HepG2 (cell line): ENCODE measurements around the gene EYA2. TPM values are rescaled to one million over a fixed set of nuclear protein-coding genes. Genes with fewer than 3 reads are reported as not detected.
A peak's percentile ranks its signal among the peaks of the same experiment; 100 is the strongest.

ENCODE experiments used
- BORCS8-MEF2B ChIP-seq: sonication (generic); formaldehyde crosslinking; IDR thresholded peaks from 2 replicates; pipeline ENCODE4 v1.8.0; 2022; ENCODE audit warnings: mild to moderate bottlenecking, missing genetic modification reagents
- FOXP4 ChIP-seq: sonication (generic); formaldehyde crosslinking; IDR thresholded peaks from 2 replicates; pipeline ENCODE4 v1.4.0; 2020; ENCODE audit warnings: missing genetic modification reagents
- KLF9 ChIP-seq: IDR thresholded peaks from 2 replicates; pipeline ENCODE4 v1.6.1; 2016; ENCODE audit warnings: low read depth
- MXI1 ChIP-seq: IDR thresholded peaks from 3 replicates; pipeline ENCODE4 v1.6.1; 2012; ENCODE audit warnings: low read depth, low read length, inconsistent platforms, borderline replicate concordance
- NFKBIZ ChIP-seq: IDR thresholded peaks from 2 replicates; pipeline ENCODE4 v1.6.1; 2018; ENCODE audit warnings: missing genetic modification reagents, missing compliant biosample characterization
- PITX1 ChIP-seq: sonication (generic); formaldehyde crosslinking; IDR thresholded peaks from 2 replicates; pipeline ENCODE4 v1.5.1; 2020; ENCODE audit warnings: mild to moderate bottlenecking, missing genetic modification reagents
- PRDM10 ChIP-seq: sonication (generic); formaldehyde crosslinking; IDR thresholded peaks from 2 replicates; pipeline ENCODE4 v1.4.0; 2020; ENCODE audit warnings: low read depth, missing genetic modification reagents
- TFDP1 ChIP-seq: IDR thresholded peaks from 2 replicates; pipeline ENCODE4 v1.6.1; 2016; ENCODE audit warnings: missing compliant biosample characterization, missing genetic modification reagents, borderline replicate concordance
- ZBTB25 ChIP-seq: IDR thresholded peaks from 2 replicates; pipeline ENCODE4 v1.6.1; 2018; ENCODE audit warnings: missing genetic modification reagents
- ZHX1 ChIP-seq: sonication (generic); formaldehyde crosslinking; IDR thresholded peaks from 2 replicates; pipeline ENCODE4 v1.8.1; 2022; ENCODE audit warnings: low read depth, mild to moderate bottlenecking, missing genetic modification reagents
- ZNF512B ChIP-seq: sonication (generic); formaldehyde crosslinking; IDR thresholded peaks from 2 replicates; pipeline ENCODE4 v1.5.1; 2020; ENCODE audit warnings: missing genetic modification reagents, mild to moderate bottlenecking, borderline replicate concordance
- ZUFSP ChIP-seq: sonication (generic); formaldehyde crosslinking; IDR thresholded peaks from 2 replicates; pipeline ENCODE4 v1.9.0; 2021; ENCODE audit warnings: missing genetic modification reagents, mild to moderate bottlenecking, borderline replicate concordance
- polyA plus RNA-seq, 8 experiments: library from polyadenylated mRNA; depleted of rRNA in 3 of 8; stranded (reverse) in 7 of 8; unstranded in 1 of 8; fragments of >200 nt; fragmentation: Illumina TruSeq in 4 of 8; extraction: Trizol in 4 of 8; gene quantifications; 2 replicates each; pipeline versions ENCODE4 v1.2.1 to v1.2.3, GENCODE V29; 2011 to 2016; ENCODE audit warnings: low read depth in 4 of 8, missing spikeins in 1 of 8, mixed read lengths in 1 of 8; ENCODE audit not compliant: insufficient read depth in 1 of 8
- total RNA-seq, 5 experiments: library from RNA; depleted of rRNA; stranded (reverse); fragments of >200 nt; fragmentation: Illumina TruSeq; extraction: Trizol; gene quantifications; 2 replicates each; pipeline ENCODE4 v1.2.3, GENCODE V29; 2016; ENCODE audit warnings: low read depth in 1 of 5

Gene EYA2
- total and polyA plus RNA-seq, 2 of the 13 experiments (the other 11 are each of a cell fraction or from before 2014, with no cell fraction given) = not detected

- TF ChIP-seq ZHX1 (0 out of 2 replicates have a peak, but pooled peaks have one; percentile 36), PITX1 (peak; percentile 73; the same call in 1 of the 2 replicates), BORCS8-MEF2B (CRISPR knock-in tag) (no peak), ZNF512B (CRISPR knock-in tag) (no peak), ZUFSP (CRISPR knock-in tag) (no peak), KLF9 (no peak), ZBTB25 (no peak), TFDP1 (no peak), PRDM10 (no peak), FOXP4 (CRISPR knock-in tag) (peak; percentile 32; the same call in 1 of the 2 replicates), MXI1 (peak; percentile 80; the same call in 1 of the 3 replicates), NFKBIZ (CRISPR knock-in tag) (no peak)
Observed at GRCh38 chr20:47205577-47206123, 311.0 kb downstream of the EYA2 start (continued).
